Endothelial cell (in vitro differentiated cells): ENCODE measurements around the gene UNC5CL. TPM values are rescaled to one million over a fixed set of nuclear protein-coding genes. Genes with fewer than 3 reads are reported as not detected.
"Not testable (repeated sequence)": the region's sequence is repeated elsewhere in the genome, so short reads cannot be mapped to it uniquely, and the experiment has no call there.

Source experiments
- DNase-seq: peaks from one replicate; pipeline ENCODE4 v3.0.0; 2021; ENCODE audit warnings: low spot score
- H3K27ac Mint-ChIP-seq: one replicate; pipeline ENCODE4 v1.8.0; 2021; ENCODE audit warnings: mixed read lengths, inconsistent platforms; ENCODE audit not compliant: unreplicated experiment
- H3K27me3 Mint-ChIP-seq: one replicate; pipeline ENCODE4 v1.8.0; 2021; ENCODE audit warnings: mild to moderate bottlenecking, moderate library complexity, mixed read lengths, inconsistent platforms; ENCODE audit not compliant: unreplicated experiment
- H3K36me3 Mint-ChIP-seq: one replicate; pipeline ENCODE4 v1.8.0; 2021; ENCODE audit warnings: mild to moderate bottlenecking, low read depth, mixed read lengths, inconsistent platforms; ENCODE audit not compliant: unreplicated experiment
- H3K4me1 Mint-ChIP-seq: one replicate; pipeline ENCODE4 v1.8.0; 2021; ENCODE audit warnings: mild to moderate bottlenecking, mixed read lengths, inconsistent platforms; ENCODE audit not compliant: unreplicated experiment
- H3K4me3 Mint-ChIP-seq: one replicate; pipeline ENCODE4 v1.8.0; 2021; ENCODE audit warnings: mild to moderate bottlenecking, mixed read lengths, inconsistent platforms; ENCODE audit not compliant: unreplicated experiment
- H3K9me3 Mint-ChIP-seq: one replicate; pipeline ENCODE4 v1.8.0; 2021; ENCODE audit warnings: mixed read lengths, inconsistent platforms; ENCODE audit not compliant: unreplicated experiment
- CTCF ChIP-seq: fragments of 200-600 bp; sonication (generic); IDR thresholded peaks from one replicate; pipeline ENCODE4 v1.5.0; 2021; ENCODE audit warnings: antibody characterized with exemption; ENCODE audit not compliant: unreplicated experiment
- total RNA-seq: library from RNA; stranded (reverse); fragmentation: NEBNext Ultra II Directional; extraction: Animal tissue kit (Norgen Biotek cat#: 25700); gene quantifications from one replicate; pipeline ENCODE4 v1.2.1, GENCODE V29; 2021; ENCODE audit not compliant: unreplicated experiment

Gene UNC5CL
- total RNA-seq, 1 donor from 2014 or later: 0.59 TPM

- H3K27ac Mint-ChIP-seq: no peak overlapping the region
- H3K4me3 Mint-ChIP-seq: no peak overlapping the region
- DNase-seq: no peak
- H3K4me1 Mint-ChIP-seq: peaks cover 4% of the 10 kb centered on the region
- H3K9me3 Mint-ChIP-seq: no peaks in the 10 kb centered on the region
- peaks cover 4% of the 10 kb centered on the region for H3K36me3 Mint-ChIP-seq
- peaks cover 2% of the 10 kb centered on the region for H3K27me3 Mint-ChIP-seq
- TF ChIP-seq CTCF: no peak
Measured at GRCh38 chr6:41021832-41022231, 17.2 kb downstream of the UNC5CL start.

DNA sequence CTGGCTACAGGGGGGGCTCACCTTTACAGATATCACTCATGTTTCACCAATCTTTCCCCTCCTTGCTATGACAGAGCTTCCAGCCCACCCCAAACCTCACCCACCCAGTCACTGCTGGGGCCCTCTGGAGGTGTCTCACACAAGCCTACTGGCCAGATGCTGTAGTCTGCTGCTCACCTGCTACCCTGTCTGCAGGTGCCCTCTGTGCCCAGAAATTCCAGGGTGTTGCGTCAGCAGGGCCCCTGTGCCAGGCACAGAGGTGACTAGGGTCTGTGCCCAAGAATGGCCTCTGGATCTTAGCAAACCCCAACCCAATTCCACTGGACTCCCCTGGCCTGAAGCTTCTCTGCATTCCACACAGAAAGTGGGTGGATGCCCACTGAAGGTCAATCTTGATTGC, 21.4 kb downstream of the UNC5CL start:
- no peak overlapping the region for H3K4me3 Mint-ChIP-seq
- no peaks in the 10 kb centered on the region for H3K9me3 Mint-ChIP-seq
- H3K4me1 Mint-ChIP-seq: no peaks in the 10 kb centered on the region
- H3K36me3 Mint-ChIP-seq: peaks cover 4% of the 10 kb centered on the region
- TF ChIP-seq CTCF: no peak
- no peak for DNase-seq
- H3K27me3 Mint-ChIP-seq: peaks cover 4% of the 10 kb centered on the region
- no peak overlapping the region for H3K27ac Mint-ChIP-seq

- H3K27ac Mint-ChIP-seq, H3K9me3 Mint-ChIP-seq, H3K4me1 Mint-ChIP-seq, H3K27me3 Mint-ChIP-seq, H3K4me3 Mint-ChIP-seq, H3K36me3 Mint-ChIP-seq, DNase-seq: not testable (repeated sequence)
Measured at GRCh38 chr6:41015860-41016259, 23.2 kb downstream of the UNC5CL start.

GRCh38 chr6:41014780-41015179, 24.2 kb downstream of the UNC5CL start:
- Mint-ChIP-seq H3K4me1 (no peaks in the 10 kb centered on the region), H3K27ac (no peak overlapping the region), H3K27me3 (peaks cover 4% of the 10 kb centered on the region), H3K4me3 (no peak overlapping the region), H3K9me3 (no peaks in the 10 kb centered on the region), H3K36me3 (peaks cover 4% of the 10 kb centered on the region)
- TF ChIP-seq CTCF: no peak
- no peak for DNase-seq

DNA sequence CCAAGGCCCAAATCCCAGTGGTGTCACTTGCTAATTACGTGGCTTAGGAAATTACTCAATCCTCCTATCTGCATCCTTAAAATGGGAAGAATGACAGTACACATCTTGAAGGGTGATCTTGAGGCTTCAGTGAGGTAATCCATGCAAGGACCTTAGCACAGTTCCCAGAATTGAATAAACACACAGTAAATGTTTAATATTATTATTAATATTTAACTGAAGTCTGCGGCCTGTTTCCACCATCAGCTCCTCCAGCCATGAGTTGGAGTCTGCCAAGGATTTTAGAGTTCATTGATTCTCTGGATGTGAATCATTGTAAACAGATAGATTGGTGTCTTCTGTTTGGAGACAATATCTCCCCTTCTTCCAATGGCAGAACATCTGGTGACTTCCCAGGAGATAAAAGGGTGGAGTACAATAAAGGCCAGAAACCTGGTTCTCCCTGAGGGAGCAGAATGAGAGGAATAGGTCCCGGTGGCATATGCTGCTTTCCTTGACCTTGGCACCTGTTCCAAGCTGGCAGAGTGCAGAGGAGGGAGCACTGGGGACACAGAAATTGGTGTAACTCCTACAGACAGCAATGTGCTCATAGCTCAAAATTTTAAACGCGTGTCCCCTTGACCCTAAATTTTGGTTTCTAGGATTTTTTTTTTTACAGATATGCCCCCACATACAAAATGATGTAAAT, 25.4 kb downstream of the UNC5CL start:
- Mint-ChIP-seq H3K9me3 (no peaks in the 10 kb centered on the region), H3K27me3 (peaks cover 4% of the 10 kb centered on the region), H3K4me3 (no peak overlapping the region), H3K4me1 (no peaks in the 10 kb centered on the region), H3K27ac (no peak overlapping the region), H3K36me3 (peaks cover 1% of the 10 kb centered on the region)
- no peak for TF ChIP-seq CTCF
- no peak for DNase-seq
